Osteocyte (in vitro differentiated cells): ENCODE data around the gene RCL1. TPM values are rescaled to one million over a fixed set of nuclear protein-coding genes. Genes with fewer than 3 reads are reported as not detected.
A peak's percentile ranks its signal among the peaks of the same experiment; 100 is the strongest.

ENCODE experiments used
- DNase-seq: peaks from one replicate; pipeline ENCODE4 v3.0.0; 2021; ENCODE audit warnings: mixed read lengths; ENCODE audit not compliant: unreplicated experiment; ENCODE audit errors: extremely low spot score
- H3K27ac Mint-ChIP-seq: one replicate; pipeline ENCODE4 v1.8.0; 2021; ENCODE audit warnings: mild to moderate bottlenecking, mixed read lengths; ENCODE audit not compliant: unreplicated experiment
- H3K27me3 Mint-ChIP-seq: one replicate; pipeline ENCODE4 v1.8.0; 2021; ENCODE audit warnings: mixed read lengths; ENCODE audit not compliant: unreplicated experiment
- H3K36me3 Mint-ChIP-seq: one replicate; pipeline ENCODE4 v1.8.0; 2021; ENCODE audit warnings: mixed read lengths; ENCODE audit not compliant: unreplicated experiment
- H3K4me1 Mint-ChIP-seq: one replicate; pipeline ENCODE4 v1.8.0; 2021; ENCODE audit warnings: mixed read lengths; ENCODE audit not compliant: unreplicated experiment
- H3K4me3 Mint-ChIP-seq: one replicate; pipeline ENCODE4 v1.8.0; 2021; ENCODE audit warnings: mild to moderate bottlenecking, moderate library complexity, mixed read lengths; ENCODE audit not compliant: unreplicated experiment
- H3K9me3 Mint-ChIP-seq: one replicate; pipeline ENCODE4 v1.8.0; 2021; ENCODE audit warnings: mixed read lengths; ENCODE audit not compliant: unreplicated experiment
- total RNA-seq: library from RNA; stranded (reverse); gene quantifications from 2 replicates; pipeline ENCODE4 v1.2.1, GENCODE V29; 2021
- TF ChIP-seq, protein P1 (sequence below): fragments of 200-600 bp; sonication (generic); IDR thresholded peaks from 2 replicates; pipeline ENCODE4 v1.5.0; 2021; ENCODE audit warnings: antibody characterized with exemption, mild to moderate bottlenecking, moderate library complexity

RCL1 gene
- total RNA-seq, 1 donor from 2014 or later = 13.4 TPM

DNA sequence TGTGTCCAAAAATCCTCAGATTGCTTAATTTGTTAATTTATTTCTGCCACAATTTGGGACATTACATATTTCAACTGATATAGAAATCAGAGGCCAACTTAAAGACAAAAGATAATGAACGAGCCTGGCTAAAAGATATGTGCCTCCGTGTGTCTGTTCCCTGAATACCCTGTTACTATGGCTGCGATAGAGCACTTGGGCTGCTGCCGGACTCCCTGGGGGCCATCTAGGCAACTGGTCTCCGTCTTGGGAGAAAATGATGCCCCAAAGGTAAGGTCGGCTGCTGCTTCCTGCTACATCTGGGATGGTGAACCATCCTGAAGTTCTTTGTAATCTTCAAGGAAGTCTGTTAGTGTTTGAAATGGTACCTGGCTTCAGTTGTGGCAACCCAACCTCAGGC is 72.0 kb downstream of the RCL1 start:
- peaks cover 15% of the 10 kb centered on the region for H3K36me3 Mint-ChIP-seq
- no peak overlapping the region for H3K27ac Mint-ChIP-seq
- no peak for DNase-seq
- H3K9me3 Mint-ChIP-seq = no peaks in the 10 kb centered on the region
- no peaks in the 10 kb centered on the region for H3K4me1 Mint-ChIP-seq
- TF ChIP-seq, protein P1, sequence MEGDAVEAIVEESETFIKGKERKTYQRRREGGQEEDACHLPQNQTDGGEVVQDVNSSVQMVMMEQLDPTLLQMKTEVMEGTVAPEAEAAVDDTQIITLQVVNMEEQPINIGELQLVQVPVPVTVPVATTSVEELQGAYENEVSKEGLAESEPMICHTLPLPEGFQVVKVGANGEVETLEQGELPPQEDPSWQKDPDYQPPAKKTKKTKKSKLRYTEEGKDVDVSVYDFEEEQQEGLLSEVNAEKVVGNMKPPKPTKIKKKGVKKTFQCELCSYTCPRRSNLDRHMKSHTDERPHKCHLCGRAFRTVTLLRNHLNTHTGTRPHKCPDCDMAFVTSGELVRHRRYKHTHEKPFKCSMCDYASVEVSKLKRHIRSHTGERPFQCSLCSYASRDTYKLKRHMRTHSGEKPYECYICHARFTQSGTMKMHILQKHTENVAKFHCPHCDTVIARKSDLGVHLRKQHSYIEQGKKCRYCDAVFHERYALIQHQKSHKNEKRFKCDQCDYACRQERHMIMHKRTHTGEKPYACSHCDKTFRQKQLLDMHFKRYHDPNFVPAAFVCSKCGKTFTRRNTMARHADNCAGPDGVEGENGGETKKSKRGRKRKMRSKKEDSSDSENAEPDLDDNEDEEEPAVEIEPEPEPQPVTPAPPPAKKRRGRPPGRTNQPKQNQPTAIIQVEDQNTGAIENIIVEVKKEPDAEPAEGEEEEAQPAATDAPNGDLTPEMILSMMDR = no peak
- H3K4me3 Mint-ChIP-seq = no peak overlapping the region
- H3K27me3 Mint-ChIP-seq = no peaks in the 10 kb centered on the region

GRCh38 chr9:4865681-4866080 is 72.9 kb downstream of the RCL1 start:
- peaks cover 13% of the 10 kb centered on the region for H3K36me3 Mint-ChIP-seq
- TF ChIP-seq, protein P1 = no peak
- no peak for DNase-seq
- H3K4me1 Mint-ChIP-seq = no peaks in the 10 kb centered on the region
- H3K27me3 Mint-ChIP-seq = no peaks in the 10 kb centered on the region
- H3K9me3 Mint-ChIP-seq = no peaks in the 10 kb centered on the region
- no peak overlapping the region for H3K4me3 Mint-ChIP-seq
- no peak overlapping the region for H3K27ac Mint-ChIP-seq

DNA sequence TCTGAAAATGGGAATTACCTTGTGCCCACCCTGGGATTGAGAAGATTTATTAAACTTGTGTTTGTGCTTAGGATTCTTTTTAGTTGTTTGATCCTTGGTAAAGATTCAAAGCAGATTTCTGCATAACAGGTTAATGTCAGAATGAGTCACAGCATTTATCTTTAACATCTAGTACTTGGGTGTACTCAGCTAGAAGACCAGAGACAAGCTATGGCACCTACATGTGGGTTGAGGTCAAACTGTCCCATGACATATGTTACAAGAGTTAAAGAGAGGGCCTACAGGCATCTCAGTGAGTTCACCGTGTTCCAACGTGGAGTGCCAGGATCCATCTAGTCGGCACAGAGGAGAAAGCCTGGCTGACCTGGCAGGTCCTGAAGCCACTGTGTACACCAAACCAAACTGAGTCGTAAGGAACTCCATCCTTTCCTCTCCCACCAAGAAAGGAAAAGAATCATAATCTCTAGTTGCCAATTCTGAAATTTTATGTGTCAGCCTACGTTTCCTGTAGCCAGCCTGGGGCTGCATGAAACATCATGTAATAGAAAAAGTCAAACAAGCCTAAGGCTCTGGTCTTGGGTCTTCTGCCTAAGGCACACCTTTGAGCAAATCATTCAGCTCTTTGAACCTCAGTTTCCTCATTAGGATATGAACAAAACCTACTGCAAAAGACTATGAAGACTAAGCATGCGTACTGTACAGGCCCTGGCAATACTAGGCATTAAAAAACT is 73.7 kb downstream of the RCL1 start:
- Mint-ChIP-seq H3K4me3 (no peak overlapping the region), H3K27ac (no peak overlapping the region), H3K9me3 (no peaks in the 10 kb centered on the region), H3K27me3 (no peaks in the 10 kb centered on the region), H3K36me3 (peaks cover 10% of the 10 kb centered on the region), H3K4me1 (no peaks in the 10 kb centered on the region)
- TF ChIP-seq, protein P1 = no peak
- no peak for DNase-seq

DNA sequence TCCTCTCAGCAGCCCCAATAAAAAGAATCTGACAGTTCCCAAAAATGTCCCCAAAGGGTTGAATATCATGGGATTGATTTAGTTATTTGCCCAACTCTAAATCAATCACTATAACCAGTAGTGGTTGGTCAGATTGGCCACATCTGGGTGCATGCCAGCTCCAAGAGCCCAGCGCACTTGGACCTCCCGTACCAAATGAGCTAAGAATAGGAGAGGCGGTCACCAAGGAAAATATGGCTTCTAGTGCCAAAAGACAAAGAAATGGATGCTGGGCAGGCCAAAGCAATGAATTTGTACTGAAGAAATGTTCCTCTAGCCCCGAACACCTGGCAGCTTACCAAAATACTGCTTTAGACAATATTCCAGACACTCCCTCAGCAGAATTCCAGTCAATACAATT is 80.3 kb downstream of the RCL1 start:
- no peak for DNase-seq
- no peaks in the 10 kb centered on the region for H3K4me1 Mint-ChIP-seq
- peaks cover 6% of the 10 kb centered on the region for H3K36me3 Mint-ChIP-seq
- H3K27ac Mint-ChIP-seq = no peak overlapping the region
- no peak overlapping the region for H3K4me3 Mint-ChIP-seq
- no peaks in the 10 kb centered on the region for H3K27me3 Mint-ChIP-seq
- TF ChIP-seq, protein P1 = no peak
- H3K9me3 Mint-ChIP-seq = no peaks in the 10 kb centered on the region

- Mint-ChIP-seq H3K27ac (no peak overlapping the region), H3K9me3 (no peaks in the 10 kb centered on the region), H3K27me3 (no peaks in the 10 kb centered on the region), H3K4me3 (no peak overlapping the region), H3K36me3 (peaks cover 5% of the 10 kb centered on the region), H3K4me1 (no peaks in the 10 kb centered on the region)
- peak; percentile 34 for DNase-seq
- TF ChIP-seq, protein P1 = no peak
These were observed 82.8 kb downstream of the RCL1 start for GRCh38 chr9:4875559-4875958.
